ENCODE results near the gene EXOSC3. TPM values are rescaled to one million over a fixed set of nuclear protein-coding genes. Genes with fewer than 3 reads are reported as not detected.

EXOSC3 gene
- total and polyA plus RNA-seq, 4 donors = 23.3 to 60.8 (median 37.0) TPM

- H3K4me3 ChIP-seq = no peak overlapping the region
- no peak for DNase-seq
- H3K27ac ChIP-seq (ENCODE audit: low read depth in 1 of 2, low read length in 1 of 2) = no peak overlapping the region
- H3K36me3 ChIP-seq (ENCODE audit: control insufficient read depth in 4 of 4, insufficient read depth in 4 of 4, low read length in 4 of 4) = no peaks in the 10 kb centered on the region
- H3K4me1 ChIP-seq (ENCODE audit: control insufficient read depth in 5 of 5, insufficient read depth in 5 of 5, low read length in 5 of 5) = peaks cover 0 to 9% (median 5%) of the 10 kb centered on the region in 5 donors
- H3K27me3 ChIP-seq (ENCODE audit: control insufficient read depth in 3 of 3, insufficient read depth in 3 of 3, low read length in 2 of 3) = no peaks in the 10 kb centered on the region
- TF ChIP-seq CTCF (IDR thresholded peaks at IDR 0.05; ENCODE audit: control extremely low read depth, extremely low read depth) = no peak
- ATAC-seq (ENCODE audit: insufficient read depth, low FRiP score) = no peak
- no peak overlapping the region for H3K9ac ChIP-seq (ENCODE audit: insufficient read depth in 1 of 2, low read length in 2 of 2)
- 78 to 80% methylated on average over 6 of the region's 6 CpGs for WGBS, 2 donors
- peaks cover 0 to 2% (median 0%) of the 10 kb centered on the region in 4 donors for H3K9me3 ChIP-seq (ENCODE audit: control insufficient read depth in 4 of 4, insufficient read depth in 3 of 4, low read length in 3 of 4)
These were observed 33.7 kb downstream of the EXOSC3 start for GRCh38 chr9:37751186-37751585.

GRCh38 chr9:37749129-37749528, 35.7 kb downstream of the EXOSC3 start:
- Histone ChIP-seq H3K9ac (ENCODE audit: insufficient read depth in 1 of 2, low read length in 2 of 2) (no peak overlapping the region), H3K9me3 (ENCODE audit: control insufficient read depth in 4 of 4, insufficient read depth in 3 of 4, low read length in 3 of 4) (peaks cover 0 to 2% (median 0%) of the 10 kb centered on the region in 4 donors), H3K4me3 (no peak overlapping the region), H3K27me3 (ENCODE audit: control insufficient read depth in 3 of 3, insufficient read depth in 3 of 3, low read length in 2 of 3) (no peaks in the 10 kb centered on the region), H3K27ac (ENCODE audit: low read depth in 1 of 2, low read length in 1 of 2) (no peak overlapping the region), H3K36me3 (ENCODE audit: control insufficient read depth in 4 of 4, insufficient read depth in 4 of 4, low read length in 4 of 4) (no peaks in the 10 kb centered on the region), H3K4me1 (ENCODE audit: control insufficient read depth in 5 of 5, insufficient read depth in 5 of 5, low read length in 5 of 5) (peaks cover 0 to 5% (median under 1%) of the 10 kb centered on the region in 5 donors)
- ATAC-seq (ENCODE audit: insufficient read depth, low FRiP score) = no peak
- no peak for DNase-seq
- TF ChIP-seq CTCF (IDR thresholded peaks at IDR 0.05; ENCODE audit: control extremely low read depth, extremely low read depth) = no peak
- WGBS, 2 donors = 57 to 71% methylated on average over 5 of the region's 5 CpGs

- H3K4me3 ChIP-seq = no peak overlapping the region
- peak; percentile 58 for ATAC-seq (ENCODE audit: insufficient read depth, low FRiP score)
- WGBS, 2 donors = 34 to 40% methylated on average over 3 of the region's 3 CpGs
These were observed 37.6 kb downstream of the EXOSC3 start for GRCh38 chr9:37747271-37747753.

More at GRCh38 chr9:37747271-37747753, 37.6 kb downstream of the EXOSC3 start:
- H3K9me3 ChIP-seq (ENCODE audit: control insufficient read depth in 4 of 4, insufficient read depth in 3 of 4, low read length in 3 of 4) = no peaks in the 10 kb centered on the region
- no peak overlapping the region for H3K27ac ChIP-seq (ENCODE audit: low read depth in 1 of 2, low read length in 1 of 2)
- no peaks in the 10 kb centered on the region for H3K27me3 ChIP-seq (ENCODE audit: control insufficient read depth in 3 of 3, insufficient read depth in 3 of 3, low read length in 2 of 3)
- peak; percentile 54 to 72 (median 61) for DNase-seq
- no peak overlapping the region for H3K9ac ChIP-seq (ENCODE audit: insufficient read depth in 1 of 2, low read length in 2 of 2)
- H3K4me1 ChIP-seq (ENCODE audit: control insufficient read depth in 5 of 5, insufficient read depth in 5 of 5, low read length in 5 of 5) = no peaks in the 10 kb centered on the region
- TF ChIP-seq CTCF (IDR thresholded peaks at IDR 0.05; ENCODE audit: control extremely low read depth, extremely low read depth) = peak; percentile 80
- H3K36me3 ChIP-seq (ENCODE audit: control insufficient read depth in 4 of 4, insufficient read depth in 4 of 4, low read length in 4 of 4) = no peaks in the 10 kb centered on the region

All from lung (tissue), 12 donors.